GM19351 (cell line): Measurements from ENCODE around the gene EMC1.
A peak's percentile ranks its signal among the peaks of the same experiment; 100 is the strongest.
"Not testable (repeated sequence)": the region's sequence is repeated elsewhere in the genome, so short reads cannot be mapped to it uniquely, and the experiment has no call there.

ENCODE experiments used
- ATAC-seq: cut with Tn5 transposase; IDR thresholded peaks from one replicate; pipeline ENCODE4 v1.9.1; 2021; ENCODE audit warnings: mild to moderate bottlenecking, moderate library complexity; ENCODE audit not compliant: unreplicated experiment

EMC1 gene

GRCh38 chr1:19251305-19252196 lies at the start of gene EMC1, which contains the start of gene MRTO4:
TSS of gene EMC1 (minus strand) at chr1:19251524. CDS start at chr1:19251509, 15 bp downstream.
TSS of gene MRTO4 (plus strand) at chr1:19251805. CDS start at chr1:19251836, 31 bp downstream.
- peak; percentile 82 for ATAC-seq

- ATAC-seq: no peak
These were observed 48.9 kb upstream of the EMC1 start for GRCh38 chr1:19300211-19300610.

GRCh38 chr1:19294638-19295037 lies 43.3 kb upstream of the EMC1 start:
- no peak for ATAC-seq

GRCh38 chr1:19289244-19289643 lies 37.9 kb upstream of the EMC1 start:
- no peak for ATAC-seq

- ATAC-seq: not testable (repeated sequence)
These were observed 37.3 kb upstream of the EMC1 start, which contains the start of gene AKR7A3 for GRCh38 chr1:19288324-19289241. TSS of gene AKR7A3 (minus strand) at chr1:19288770. CDS start at chr1:19288709, 61 bp downstream.

GRCh38 chr1:19287436-19288185 lies 36.3 kb upstream of the EMC1 start:
- no peak for ATAC-seq

GRCh38 chr1:19285807-19286206 lies 34.5 kb upstream of the EMC1 start:
- not testable (repeated sequence) for ATAC-seq

GRCh38 chr1:19285366-19285765 lies 34.0 kb upstream of the EMC1 start:
- not testable (repeated sequence) for ATAC-seq

GRCh38 chr1:19284881-19285280 lies 33.6 kb upstream of the EMC1 start:
- no peak for ATAC-seq

GRCh38 chr1:19283891-19284290 lies 32.6 kb upstream of the EMC1 start:
- ATAC-seq: no peak

- no peak for ATAC-seq
These were observed 23.3 kb upstream of the EMC1 start for GRCh38 chr1:19274636-19275035.

- ATAC-seq: not testable (repeated sequence)
These were observed 22.7 kb upstream of the EMC1 start for GRCh38 chr1:19273844-19274531.

- no peak for ATAC-seq
These were observed 22.0 kb upstream of the EMC1 start for GRCh38 chr1:19273106-19273843.

GRCh38 chr1:19272064-19272463 lies 20.7 kb upstream of the EMC1 start:
- no peak for ATAC-seq

- ATAC-seq: not testable (repeated sequence)
These were observed 19.0 kb upstream of the EMC1 start for GRCh38 chr1:19270343-19270730.

- not testable (repeated sequence) for ATAC-seq
These were observed 18.4 kb upstream of the EMC1 start for GRCh38 chr1:19269427-19270342.

- no peak for ATAC-seq
These were observed 17.1 kb upstream of the EMC1 start for GRCh38 chr1:19268445-19268844.

GRCh38 chr1:19262744-19263143 lies 11.4 kb upstream of the EMC1 start:
- no peak for ATAC-seq
